A673 (cell line): ENCODE measurements around the gene GPR26.

Experiments used
- CTCF ChIP-seq: fragments of 300-800, 200-600 bp; sonication (generic); conservative IDR thresholded peaks from 2 replicates; pipeline ENCODE4 v1.5.1; 2017; ENCODE audit warnings: low read depth, mild to moderate bottlenecking, antibody characterized with exemption, low read length, moderate library complexity, mixed read lengths
- EZH2 ChIP-seq: fragments of 200-600 bp; sonication (generic); IDR thresholded peaks from 2 replicates; pipeline ENCODE4 v1.6.1; 2017; ENCODE audit warnings: borderline replicate concordance, low read depth, mild to moderate bottlenecking, mixed read lengths, antibody characterized with exemption, low read length; ENCODE audit not compliant: poor library complexity, severe bottlenecking

DNA sequence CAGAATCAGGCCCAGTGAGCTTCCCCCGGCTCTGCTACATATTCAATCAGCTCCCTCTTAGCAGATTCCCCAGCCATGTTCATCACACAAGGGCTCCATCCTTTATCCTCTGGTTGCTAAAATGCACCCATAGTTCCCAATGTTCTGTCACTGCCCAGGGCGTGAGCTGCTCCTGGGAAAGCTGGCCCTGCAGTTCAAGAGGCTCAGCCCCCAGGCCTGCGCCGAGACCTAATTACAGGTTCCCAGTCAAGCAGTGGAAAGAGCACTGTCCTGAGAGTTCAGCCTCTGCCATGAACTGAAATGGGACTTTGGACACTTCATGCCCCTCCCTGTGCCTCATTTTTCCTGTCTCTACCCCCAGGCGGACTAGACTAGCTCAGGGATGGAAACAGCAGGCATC lies 75.6 kb downstream of the GPR26 start:
- no peak for TF ChIP-seq CTCF
- no peak for TF ChIP-seq EZH2
